Colon (tissue), 2 donors: Measurements from ENCODE around the gene S1PR5.
"Not testable (repeated sequence)": the region's sequence is repeated elsewhere in the genome, so short reads cannot be mapped to it uniquely, and the experiment has no call there.

ENCODE experiments used
- FAIRE-seq: peaks from 2 replicates; lab custom pipeline; 2012; peaks lifted over from hg19 to GRCh38; lab: Jason Lieb, UNC
- donor health status: control.
- donor health status: control.

S1PR5 gene

GRCh38 chr19:10544242-10544752 is 27.1 kb upstream of the S1PR5 start:
- FAIRE-seq: no peak

GRCh38 chr19:10543420-10544241 is 26.4 kb upstream of the S1PR5 start, which contains the start of gene ATG4D:
Gene ATG4D, plus strand, starts transcription at chr19:10543904. Its CDS starts 187 bp downstream, at chr19:10544091.
- FAIRE-seq: no peak

GRCh38 chr19:10543059-10543419 is 25.8 kb upstream of the S1PR5 start:
- FAIRE-seq: no peak

GRCh38 chr19:10539016-10539415 is 21.8 kb upstream of the S1PR5 start:
- not testable (repeated sequence) for FAIRE-seq

GRCh38 chr19:10538204-10538983 is 21.1 kb upstream of the S1PR5 start:
- no peak for FAIRE-seq

- FAIRE-seq: no peak
These were observed 20.4 kb upstream of the S1PR5 start for GRCh38 chr19:10537668-10538067.

GRCh38 chr19:10535613-10536012 is 18.4 kb upstream of the S1PR5 start:
- no peak for FAIRE-seq

- no peak for FAIRE-seq
These were observed 16.6 kb upstream of the S1PR5 start for GRCh38 chr19:10533646-10534386.

- no peak for FAIRE-seq
These were observed 15.2 kb upstream of the S1PR5 start for GRCh38 chr19:10532457-10532856.

GRCh38 chr19:10526887-10527286 is 9.6 kb upstream of the S1PR5 start:
- FAIRE-seq: not testable (repeated sequence)

GRCh38 chr19:10525636-10526035 is 8.4 kb upstream of the S1PR5 start:
- no peak for FAIRE-seq

GRCh38 chr19:10523135-10523636 is 5.9 kb upstream of the S1PR5 start:
- FAIRE-seq: no peak

GRCh38 chr19:10521461-10522171 is 4.4 kb upstream of the S1PR5 start:
- no peak for FAIRE-seq

- FAIRE-seq: no peak
These were observed 3.5 kb upstream of the S1PR5 start for GRCh38 chr19:10520652-10521318.

- no peak for FAIRE-seq
These were observed 2.2 kb upstream of the S1PR5 start for GRCh38 chr19:10519421-10519820.

GRCh38 chr19:10518444-10519361 is 1.5 kb upstream of the S1PR5 start:
- FAIRE-seq: no peak

GRCh38 chr19:10517760-10518443 is 655 bp upstream of the S1PR5 start:
- FAIRE-seq: no peak

- no peak for FAIRE-seq
These were observed 468 bp downstream of the S1PR5 start for GRCh38 chr19:10516671-10517286.

GRCh38 chr19:10516064-10516385 is 1.2 kb downstream of the S1PR5 start:
- no peak for FAIRE-seq
